Effector memory CD4-positive, alpha-beta T cell (primary cell): ENCODE measurements around the gene FAM20C.

Source experiments
- DNase-seq, 3 donors: peaks; one replicate each; pipeline ENCODE4 v3.0.0-alpha.2; 2020
- H3K27ac ChIP-seq: 2 replicates; pipeline ENCODE4 v1.7.0; 2013; ENCODE audit warnings: mild to moderate bottlenecking, low read length, moderate library complexity; ENCODE audit not compliant: insufficient read depth, poor library complexity, severe bottlenecking
- H3K27me3 ChIP-seq: replicated peaks from 2 replicates; pipeline ENCODE4 v1.7.0; 2013; ENCODE audit warnings: mild to moderate bottlenecking, low read length; ENCODE audit not compliant: insufficient read depth, control insufficient read depth, poor library complexity, severe bottlenecking
- H3K36me3 ChIP-seq: 2 replicates; pipeline ENCODE4 v1.7.0; 2013; ENCODE audit warnings: mild to moderate bottlenecking, low read length, moderate library complexity; ENCODE audit not compliant: control insufficient read depth, insufficient read depth
- H3K4me1 ChIP-seq: 2 replicates; pipeline ENCODE4 v1.7.0; 2013; ENCODE audit warnings: low read length, mild to moderate bottlenecking; ENCODE audit not compliant: control insufficient read depth, insufficient read depth, poor library complexity, severe bottlenecking
- H3K4me3 ChIP-seq: 2 replicates; pipeline ENCODE4 v1.7.0; 2013; ENCODE audit warnings: low read length, low read depth, mild to moderate bottlenecking; ENCODE audit not compliant: insufficient read depth, poor library complexity, severe bottlenecking
- H3K9me3 ChIP-seq: 2 replicates; pipeline ENCODE4 v1.7.0; 2013; ENCODE audit warnings: mild to moderate bottlenecking, low read length, moderate library complexity; ENCODE audit not compliant: control insufficient read depth

FAM20C gene

GRCh38 chr7:264541-265191, 72.3 kb downstream of the FAM20C start:
- Histone ChIP-seq H3K4me1 (no peaks in the 10 kb centered on the region), H3K36me3 (no peaks in the 10 kb centered on the region), H3K27ac (no peak overlapping the region), H3K9me3 (no peaks in the 10 kb centered on the region), H3K4me3 (no peak overlapping the region), H3K27me3 (no peaks in the 10 kb centered on the region)
- DNase-seq = no peak

GRCh38 chr7:265192-265997, 73.0 kb downstream of the FAM20C start:
- Histone ChIP-seq H3K36me3 (no peaks in the 10 kb centered on the region), H3K27ac (no peak overlapping the region), H3K9me3 (no peaks in the 10 kb centered on the region), H3K4me3 (no peak overlapping the region), H3K4me1 (no peaks in the 10 kb centered on the region), H3K27me3 (no peaks in the 10 kb centered on the region)
- DNase-seq = no peak

GRCh38 chr7:265998-266850, 73.9 kb downstream of the FAM20C start:
- no peaks in the 10 kb centered on the region for H3K4me1 ChIP-seq
- H3K27me3 ChIP-seq = no peaks in the 10 kb centered on the region
- H3K4me3 ChIP-seq = no peak overlapping the region
- no peak for DNase-seq
- H3K9me3 ChIP-seq = no peaks in the 10 kb centered on the region
- H3K36me3 ChIP-seq = no peaks in the 10 kb centered on the region
- H3K27ac ChIP-seq = no peak overlapping the region

GRCh38 chr7:266851-267840, 74.8 kb downstream of the FAM20C start:
- Histone ChIP-seq H3K4me1 (no peaks in the 10 kb centered on the region), H3K27ac (no peak overlapping the region), H3K36me3 (no peaks in the 10 kb centered on the region), H3K27me3 (no peaks in the 10 kb centered on the region), H3K9me3 (no peaks in the 10 kb centered on the region), H3K4me3 (no peak overlapping the region)
- DNase-seq = no peak

GRCh38 chr7:268991-269390, 76.6 kb downstream of the FAM20C start:
- no peak for DNase-seq
- H3K36me3 ChIP-seq = no peaks in the 10 kb centered on the region
- H3K9me3 ChIP-seq = no peaks in the 10 kb centered on the region
- H3K27ac ChIP-seq = no peak overlapping the region
- no peak overlapping the region for H3K4me3 ChIP-seq
- H3K4me1 ChIP-seq = no peaks in the 10 kb centered on the region
- no peaks in the 10 kb centered on the region for H3K27me3 ChIP-seq

GRCh38 chr7:269721-270120, 77.3 kb downstream of the FAM20C start:
- no peak for DNase-seq
- no peaks in the 10 kb centered on the region for H3K4me1 ChIP-seq
- H3K36me3 ChIP-seq = no peaks in the 10 kb centered on the region
- no peaks in the 10 kb centered on the region for H3K27me3 ChIP-seq
- no peak overlapping the region for H3K27ac ChIP-seq
- no peak overlapping the region for H3K4me3 ChIP-seq
- no peaks in the 10 kb centered on the region for H3K9me3 ChIP-seq

- no peak overlapping the region for H3K4me3 ChIP-seq
- H3K27ac ChIP-seq = no peak overlapping the region
- no peak for DNase-seq
- no peaks in the 10 kb centered on the region for H3K9me3 ChIP-seq
- no peaks in the 10 kb centered on the region for H3K4me1 ChIP-seq
- H3K36me3 ChIP-seq = no peaks in the 10 kb centered on the region
- H3K27me3 ChIP-seq = no peaks in the 10 kb centered on the region
Measured at GRCh38 chr7:270351-270983, 78.1 kb downstream of the FAM20C start.

- no peak for DNase-seq
- Histone ChIP-seq H3K4me1 (no peaks in the 10 kb centered on the region), H3K36me3 (no peaks in the 10 kb centered on the region), H3K27ac (no peak overlapping the region), H3K27me3 (no peaks in the 10 kb centered on the region), H3K9me3 (no peaks in the 10 kb centered on the region), H3K4me3 (no peak overlapping the region)
Measured at GRCh38 chr7:271266-272107, 79.1 kb downstream of the FAM20C start.
